Transverse colon (tissue), 4 donors: ENCODE data around the gene KIAA1958. TPM values are rescaled to one million over a fixed set of nuclear protein-coding genes. Genes with fewer than 3 reads are reported as not detected.

ENCODE experiments used
- DNase-seq: peaks from one replicate; pipeline ENCODE4 v3.0.0-alpha.2; 2019
- H3K27ac ChIP-seq, 4 donors: fragments of 200-600 bp; sonication (generic); 2 replicates each; pipeline ENCODE4 v1.5.1; 2016 to 2018; ENCODE audit warnings: inconsistent platforms in 4 of 4
- H3K27me3 ChIP-seq: fragments of 200-600 bp; sonication (generic); 2 replicates; pipeline ENCODE4 v1.5.1; 2017; ENCODE audit warnings: inconsistent platforms
- H3K36me3 ChIP-seq, 4 donors: fragments of 200-600 bp; sonication (generic); 2 replicates each; pipeline ENCODE4 v1.5.1; 2017 to 2019; ENCODE audit warnings: inconsistent platforms in 4 of 4
- H3K4me1 ChIP-seq, 4 donors: fragments of 200-600 bp; sonication (generic); 2 replicates each; pipeline ENCODE4 v1.5.1; 2017 to 2020; ENCODE audit warnings: inconsistent platforms in 4 of 4
- H3K4me3 ChIP-seq, 4 donors: fragments of 200-600 bp; sonication (generic); 1 replicate in 1 of 4; 2 replicates in 3 of 4; pipeline versions ENCODE4 v1.5.1 to v1.6.1; 2017 to 2019; ENCODE audit warnings: inconsistent platforms in 4 of 4
- H3K9me3 ChIP-seq, 2 donors: fragments of 200-600 bp; sonication (generic); 2 replicates each; pipeline ENCODE4 v1.5.1; 2017 to 2019; ENCODE audit warnings: inconsistent platforms in 2 of 2
- EP300 ChIP-seq: sonication (generic); formaldehyde crosslinking; IDR thresholded peaks from one replicate; pipeline ENCODE4 v1.6.1; 2017; ENCODE audit warnings: antibody characterized with exemption, low read depth
- POLR2A ChIP-seq: fragments of 450-650 bp; IDR thresholded peaks from one replicate; pipeline ENCODE4 v1.6.1; 2016; ENCODE audit warnings: antibody characterized with exemption, mild to moderate bottlenecking, moderate library complexity
- POLR2AphosphoS5 ChIP-seq, 3 donors: sonication (generic); formaldehyde crosslinking; IDR thresholded peaks; one replicate each; pipeline ENCODE4 v1.6.1; 2016; ENCODE audit warnings: antibody characterized with exemption in 3 of 3
- WGBS, 2 donors: methylation state at CpG; one replicate each; pipeline ENCODE4 v1.1.5; 2018; ENCODE audit warnings: low coverage in 1 of 2; 5-methylcytosine and 5-hydroxymethylcytosine counted together
- in situ Hi-C, 4 donors: fragments of 200-750 bp; cut with MboI; loops; one replicate each; pipeline versions ENCODE4 v1.15.0 to v1.15.1; 2017; ENCODE audit warnings: low sequenced_read_pairs in 3 of 4, low pct_ligation_motif_present in 1 of 4, low pct_unique_long_range_greater_than_20kb in 1 of 4
- intact Hi-C: fragments of 100-400 bp; cut with DNase I; formaldehyde crosslinking; loops from one replicate; pipeline ENCODE4 v1.15.1; 2023; ENCODE audit warnings: low total_unique reads
- total RNA-seq, 4 donors: library from RNA; depleted of rRNA; stranded (reverse); fragments of >200 nt; gene quantifications; one replicate each; pipeline ENCODE4 v1.1.0, GENCODE V29; 2016
- TF ChIP-seq, protein P1 (sequence below), 5 experiments: fragments of 200-600 bp in 3 of 5; fragments of 450-650 bp in 2 of 5; sonication (generic) in 3 of 5; IDR thresholded peaks; 1 replicate in 2 of 5; 2 replicates in 3 of 5; pipeline ENCODE4 v1.5.1; 2016 to 2017; ENCODE audit warnings: antibody characterized with exemption in 5 of 5, inconsistent platforms in 3 of 5, mild to moderate bottlenecking in 2 of 5, moderate library complexity in 1 of 5

KIAA1958 gene
- total RNA-seq, 4 donors from 2014 or later: 5.0 to 12.4 (median 9.4) TPM

- in situ Hi-C loops (no loop called here), intact Hi-C loops (loop anchor here (10.0 kb wide), 1 partner anchor 228 kb away; the partner anchor contains the start of gene INIP)
- Histone ChIP-seq H3K27ac (peak overlapping the region; percentile 84 to 91 (median 88)), H3K36me3 (no peaks in the 10 kb centered on the region), H3K9me3 (no peaks in the 10 kb centered on the region), H3K4me1 (peaks cover 0 to 9% (median 3%) of the 10 kb centered on the region in 4 donors), H3K4me3 (peak overlapping the region; percentile 89 to 99 (median 96)), H3K27me3 (no peaks in the 10 kb centered on the region)
- WGBS, 2 donors: 0 to 1% methylated on average over 1 to 34 of the region's 80 CpGs
- peak; percentile 69 for DNase-seq
- TF ChIP-seq POLR2A (no peak), EP300 (no peak)
- TF ChIP-seq, protein P1, sequence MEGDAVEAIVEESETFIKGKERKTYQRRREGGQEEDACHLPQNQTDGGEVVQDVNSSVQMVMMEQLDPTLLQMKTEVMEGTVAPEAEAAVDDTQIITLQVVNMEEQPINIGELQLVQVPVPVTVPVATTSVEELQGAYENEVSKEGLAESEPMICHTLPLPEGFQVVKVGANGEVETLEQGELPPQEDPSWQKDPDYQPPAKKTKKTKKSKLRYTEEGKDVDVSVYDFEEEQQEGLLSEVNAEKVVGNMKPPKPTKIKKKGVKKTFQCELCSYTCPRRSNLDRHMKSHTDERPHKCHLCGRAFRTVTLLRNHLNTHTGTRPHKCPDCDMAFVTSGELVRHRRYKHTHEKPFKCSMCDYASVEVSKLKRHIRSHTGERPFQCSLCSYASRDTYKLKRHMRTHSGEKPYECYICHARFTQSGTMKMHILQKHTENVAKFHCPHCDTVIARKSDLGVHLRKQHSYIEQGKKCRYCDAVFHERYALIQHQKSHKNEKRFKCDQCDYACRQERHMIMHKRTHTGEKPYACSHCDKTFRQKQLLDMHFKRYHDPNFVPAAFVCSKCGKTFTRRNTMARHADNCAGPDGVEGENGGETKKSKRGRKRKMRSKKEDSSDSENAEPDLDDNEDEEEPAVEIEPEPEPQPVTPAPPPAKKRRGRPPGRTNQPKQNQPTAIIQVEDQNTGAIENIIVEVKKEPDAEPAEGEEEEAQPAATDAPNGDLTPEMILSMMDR (IDR thresholded peaks at IDR 0.05): peak in 1 of 5 experiments; percentile 1
Observed at GRCh38 chr9:112487008-112487798, 576 bp downstream of the KIAA1958 start.

DNA sequence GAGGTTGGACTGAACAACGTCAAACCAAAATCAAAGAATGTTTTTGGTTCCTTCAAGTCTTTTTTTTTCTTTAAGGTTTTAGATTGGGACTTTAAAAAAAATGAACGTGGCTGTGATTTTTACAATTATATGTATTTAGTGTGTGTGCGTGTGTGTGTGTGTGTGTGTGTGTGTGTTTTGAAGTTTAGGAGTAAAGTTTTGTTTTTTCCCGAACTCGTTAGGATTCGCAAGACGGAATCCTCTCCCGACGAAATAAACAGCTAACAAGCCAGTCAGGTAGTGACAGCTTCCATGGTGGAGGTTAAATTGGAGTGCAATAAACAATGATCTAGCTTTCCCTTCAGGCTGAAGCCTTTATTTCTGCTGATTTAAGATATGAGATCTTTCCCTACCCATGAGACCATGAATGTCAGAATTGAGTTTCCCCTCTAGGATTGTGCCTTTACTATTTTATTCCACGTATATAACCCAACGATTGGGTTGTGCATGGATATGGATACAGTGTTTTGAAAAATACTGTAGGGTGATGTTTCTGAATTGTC, 1.2 kb downstream of the KIAA1958 start:
- intact Hi-C loops: loop anchor here (10.0 kb wide), 1 partner anchor 227 kb away; the partner anchor contains the start of gene INIP
- in situ Hi-C loops: no loop called here
- WGBS, 2 donors: 25 to 32% methylated on average over 11 of the region's 11 CpGs

GRCh38 chr9:112489039-112489546, 2.5 kb downstream of the KIAA1958 start:
- in situ Hi-C loops: no loop called here
- Histone ChIP-seq H3K4me3 (no peak overlapping the region), H3K9me3 (peaks cover 3 to 12% of the 10 kb centered on the region in 2 donors), H3K27ac (no peak overlapping the region), H3K27me3 (no peaks in the 10 kb centered on the region), H3K36me3 (peaks cover 0 to 4% (median 0%) of the 10 kb centered on the region in 4 donors), H3K4me1 (peaks cover 0 to 9% (median 3%) of the 10 kb centered on the region in 4 donors)
- DNase-seq: no peak
- TF ChIP-seq POLR2AphosphoS5 (IDR thresholded peaks at IDR 0.05) (no peak), POLR2A (no peak), EP300 (no peak)
- TF ChIP-seq, protein P1 (IDR thresholded peaks at IDR 0.05): no peak
- intact Hi-C loops: loop anchor here (10.0 kb wide), 1 partner anchor 226 kb away; the partner anchor contains the start of gene INIP
- 56 to 64% methylated on average over 5 of the region's 5 CpGs for WGBS, 2 donors

More for the DNA sequence above, 1.2 kb downstream of the KIAA1958 start:
- TF ChIP-seq, protein P1 (IDR thresholded peaks at IDR 0.05): no peak
- TF ChIP-seq EP300: no peak
- no peak for TF ChIP-seq POLR2AphosphoS5 (IDR thresholded peaks at IDR 0.05)
- no peaks in the 10 kb centered on the region for H3K9me3 ChIP-seq
- no peaks in the 10 kb centered on the region for H3K27me3 ChIP-seq
- no peak for DNase-seq
- H3K4me3 ChIP-seq: peak overlapping the region; percentile 89 to 99 (median 96)
- peaks cover 0 to 9% (median 3%) of the 10 kb centered on the region in 4 donors for H3K4me1 ChIP-seq
- H3K27ac ChIP-seq: peak overlapping the region; percentile 84 to 91 (median 88)
- no peaks in the 10 kb centered on the region for H3K36me3 ChIP-seq
